Measurements from ENCODE around the gene ZNF326.

Gene ZNF326, protein sequence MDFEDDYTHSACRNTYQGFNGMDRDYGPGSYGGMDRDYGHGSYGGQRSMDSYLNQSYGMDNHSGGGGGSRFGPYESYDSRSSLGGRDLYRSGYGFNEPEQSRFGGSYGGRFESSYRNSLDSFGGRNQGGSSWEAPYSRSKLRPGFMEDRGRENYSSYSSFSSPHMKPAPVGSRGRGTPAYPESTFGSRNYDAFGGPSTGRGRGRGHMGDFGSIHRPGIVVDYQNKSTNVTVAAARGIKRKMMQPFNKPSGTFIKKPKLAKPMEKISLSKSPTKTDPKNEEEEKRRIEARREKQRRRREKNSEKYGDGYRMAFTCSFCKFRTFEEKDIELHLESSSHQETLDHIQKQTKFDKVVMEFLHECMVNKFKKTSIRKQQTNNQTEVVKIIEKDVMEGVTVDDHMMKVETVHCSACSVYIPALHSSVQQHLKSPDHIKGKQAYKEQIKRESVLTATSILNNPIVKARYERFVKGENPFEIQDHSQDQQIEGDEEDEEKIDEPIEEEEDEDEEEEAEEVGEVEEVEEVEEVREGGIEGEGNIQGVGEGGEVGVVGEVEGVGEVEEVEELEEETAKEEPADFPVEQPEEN

DNA sequence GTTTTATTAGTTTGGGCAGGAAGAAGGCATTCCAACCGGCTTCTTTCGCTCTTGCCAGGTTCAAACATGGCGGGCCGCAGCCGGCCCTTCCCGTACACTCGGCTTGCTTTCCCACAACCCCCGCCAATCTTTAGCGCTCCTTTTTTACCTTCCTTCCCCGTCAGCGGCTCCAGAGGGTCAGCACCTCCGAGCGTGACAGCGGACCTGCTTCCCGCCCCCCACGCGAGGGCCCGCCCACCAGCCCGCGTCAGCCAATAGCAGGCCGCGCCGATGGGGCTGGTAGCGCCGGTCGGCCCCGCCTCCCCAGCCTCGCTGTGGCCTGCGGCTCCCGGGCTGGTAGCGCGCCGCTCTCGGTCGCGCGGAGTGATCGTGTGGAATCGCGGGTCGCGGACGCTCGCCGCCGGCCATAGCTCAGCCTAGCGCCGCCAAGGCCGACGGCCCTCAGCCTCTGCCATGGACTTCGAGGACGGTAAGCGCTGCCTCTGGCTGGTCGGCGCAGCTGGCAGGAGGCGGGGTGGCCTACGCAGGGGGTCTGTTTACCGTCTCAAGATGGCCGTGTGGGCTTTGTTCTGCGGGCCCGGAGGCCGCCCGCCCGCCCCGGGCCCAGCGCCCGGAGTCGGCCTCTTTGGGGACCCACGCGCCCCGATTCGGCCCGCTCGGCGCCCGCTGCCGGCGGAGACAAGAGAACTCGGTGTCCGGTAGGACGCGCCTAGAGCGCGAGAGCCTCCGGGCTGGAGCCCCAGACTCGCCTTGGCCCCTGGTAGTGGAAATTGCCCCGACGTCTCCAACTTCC, at the start of gene ZNF326:
ZNF326 (plus strand) TSS at position 306 of the 793 bp plus-strand sequence; CDS start at position 454, 148 bp downstream.
- Histone ChIP-seq H3K9me3 (ENCODE audit: severe bottlenecking) (no peaks in the 10 kb centered on the region), H3K27me3 (ENCODE audit: insufficient read depth, low read depth, severe bottlenecking) (no peaks in the 10 kb centered on the region), H3K27ac (peak within 1 kb of the TSS; percentile 94), H3K4me3 (ENCODE audit: low read depth, low read length) (peak within 1 kb of the TSS; percentile 66), H3K36me3 (peaks cover 28% of the 10 kb centered on the region)
- DNase-seq = peak; percentile 97
- TF ChIP-seq, protein P1, sequence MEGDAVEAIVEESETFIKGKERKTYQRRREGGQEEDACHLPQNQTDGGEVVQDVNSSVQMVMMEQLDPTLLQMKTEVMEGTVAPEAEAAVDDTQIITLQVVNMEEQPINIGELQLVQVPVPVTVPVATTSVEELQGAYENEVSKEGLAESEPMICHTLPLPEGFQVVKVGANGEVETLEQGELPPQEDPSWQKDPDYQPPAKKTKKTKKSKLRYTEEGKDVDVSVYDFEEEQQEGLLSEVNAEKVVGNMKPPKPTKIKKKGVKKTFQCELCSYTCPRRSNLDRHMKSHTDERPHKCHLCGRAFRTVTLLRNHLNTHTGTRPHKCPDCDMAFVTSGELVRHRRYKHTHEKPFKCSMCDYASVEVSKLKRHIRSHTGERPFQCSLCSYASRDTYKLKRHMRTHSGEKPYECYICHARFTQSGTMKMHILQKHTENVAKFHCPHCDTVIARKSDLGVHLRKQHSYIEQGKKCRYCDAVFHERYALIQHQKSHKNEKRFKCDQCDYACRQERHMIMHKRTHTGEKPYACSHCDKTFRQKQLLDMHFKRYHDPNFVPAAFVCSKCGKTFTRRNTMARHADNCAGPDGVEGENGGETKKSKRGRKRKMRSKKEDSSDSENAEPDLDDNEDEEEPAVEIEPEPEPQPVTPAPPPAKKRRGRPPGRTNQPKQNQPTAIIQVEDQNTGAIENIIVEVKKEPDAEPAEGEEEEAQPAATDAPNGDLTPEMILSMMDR (IDR thresholded peaks at IDR 0.05; ENCODE audit: low read depth, low read length) = no peak

DNA sequence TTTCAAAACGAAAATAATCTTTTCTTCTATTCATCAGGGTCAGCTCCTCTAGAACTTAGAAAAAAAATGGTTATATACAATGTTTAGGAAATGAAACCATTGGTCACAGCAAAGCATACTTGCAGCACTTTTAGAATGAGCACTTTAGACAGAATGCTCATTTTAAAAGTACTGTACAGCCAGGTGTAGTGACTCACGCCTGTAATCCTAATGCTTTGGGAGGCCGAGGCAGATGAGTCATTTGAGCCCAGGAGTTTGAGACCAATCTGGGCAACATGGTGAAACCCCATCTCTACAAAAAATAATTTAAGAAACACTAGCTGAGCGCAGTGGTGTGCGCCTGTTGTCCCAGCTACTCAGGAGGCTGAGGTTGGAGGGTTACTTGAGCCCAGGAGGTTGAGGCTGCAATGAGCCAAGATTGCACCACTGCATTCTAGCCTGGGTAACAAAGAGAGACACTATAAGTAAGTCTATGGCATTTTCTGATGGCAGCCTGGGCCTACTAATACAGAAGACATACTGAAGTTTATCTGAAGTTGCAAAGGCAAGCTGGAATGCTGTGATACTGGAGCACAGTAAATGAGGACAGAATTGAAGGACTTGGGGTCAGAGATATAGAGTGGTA, 48.9 kb upstream of the ZNF326 start:
- no peaks in the 10 kb centered on the region for H3K36me3 ChIP-seq
- H3K4me3 ChIP-seq (ENCODE audit: low read depth, low read length) = no peak overlapping the region
- no peak overlapping the region for H3K27ac ChIP-seq
- no peak for DNase-seq
- H3K27me3 ChIP-seq (ENCODE audit: insufficient read depth, low read depth, severe bottlenecking) = no peaks in the 10 kb centered on the region
- TF ChIP-seq, protein P1 (IDR thresholded peaks at IDR 0.05; ENCODE audit: low read depth, low read length) = no peak
- H3K9me3 ChIP-seq (ENCODE audit: severe bottlenecking) = no peaks in the 10 kb centered on the region

DNA sequence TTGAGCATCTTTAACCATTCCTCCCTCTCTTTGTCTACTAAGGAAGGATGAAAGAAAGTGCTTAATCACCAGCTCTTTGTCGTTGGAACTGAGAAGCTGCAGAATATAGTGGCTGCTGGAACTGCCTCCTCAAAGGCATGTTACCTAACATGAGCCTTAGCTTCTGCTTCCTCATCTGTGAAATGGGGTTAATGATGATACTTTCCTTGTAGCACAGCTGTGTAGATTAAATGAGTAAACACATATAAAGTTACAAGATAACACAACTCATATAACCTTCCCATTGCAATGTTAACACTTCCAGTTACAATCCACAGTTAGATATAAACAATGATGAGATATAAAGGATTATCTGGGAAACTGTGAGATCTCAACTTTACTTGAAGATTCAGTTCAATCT, 48.4 kb upstream of the ZNF326 start:
- TF ChIP-seq, protein P1 (IDR thresholded peaks at IDR 0.05; ENCODE audit: low read depth, low read length) = no peak
- Histone ChIP-seq H3K27me3 (ENCODE audit: insufficient read depth, low read depth, severe bottlenecking) (no peaks in the 10 kb centered on the region), H3K27ac (no peak overlapping the region)

DNA sequence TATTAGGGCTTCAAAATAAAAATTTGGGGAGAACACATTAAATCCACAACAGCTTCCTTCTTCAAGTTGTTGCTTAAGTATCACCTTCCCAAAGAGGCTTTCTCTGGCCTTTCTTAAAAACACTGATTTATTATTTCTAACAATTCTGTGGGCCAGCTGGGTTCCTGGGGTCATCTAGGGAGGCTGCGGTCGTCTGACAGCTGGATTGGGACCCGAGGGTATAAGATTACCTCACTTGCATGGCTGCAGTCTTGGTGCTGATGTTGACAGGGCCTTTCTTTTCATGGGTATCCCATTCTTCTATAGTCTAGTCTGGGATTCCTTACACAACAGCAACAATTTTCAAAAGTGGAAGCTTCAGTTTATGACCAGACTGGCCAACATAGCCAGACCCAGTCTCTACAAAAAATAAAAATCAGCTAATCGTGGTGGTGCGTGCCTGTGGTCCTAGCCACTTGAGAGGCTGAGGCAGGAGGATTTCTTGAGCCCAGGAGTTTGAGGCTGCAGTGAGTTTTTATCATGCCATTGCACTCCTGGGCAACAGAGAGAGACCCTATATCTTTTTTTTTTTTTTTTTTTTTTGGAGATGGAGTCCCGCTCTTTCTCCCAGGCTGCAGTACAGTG, 46.1 kb upstream of the ZNF326 start:
- Histone ChIP-seq H3K27ac (no peak overlapping the region), H3K9me3 (ENCODE audit: severe bottlenecking) (no peaks in the 10 kb centered on the region), H3K27me3 (ENCODE audit: insufficient read depth, low read depth, severe bottlenecking) (no peaks in the 10 kb centered on the region), H3K4me3 (ENCODE audit: low read depth, low read length) (no peak overlapping the region), H3K36me3 (no peaks in the 10 kb centered on the region)
- DNase-seq = no peak
- TF ChIP-seq, protein P1 (IDR thresholded peaks at IDR 0.05; ENCODE audit: low read depth, low read length) = no peak

More for the DNA sequence above, 48.4 kb upstream of the ZNF326 start:
- H3K9me3 ChIP-seq (ENCODE audit: severe bottlenecking) = no peaks in the 10 kb centered on the region
- DNase-seq = no peak
- no peaks in the 10 kb centered on the region for H3K36me3 ChIP-seq
- H3K4me3 ChIP-seq (ENCODE audit: low read depth, low read length) = no peak overlapping the region

DNA sequence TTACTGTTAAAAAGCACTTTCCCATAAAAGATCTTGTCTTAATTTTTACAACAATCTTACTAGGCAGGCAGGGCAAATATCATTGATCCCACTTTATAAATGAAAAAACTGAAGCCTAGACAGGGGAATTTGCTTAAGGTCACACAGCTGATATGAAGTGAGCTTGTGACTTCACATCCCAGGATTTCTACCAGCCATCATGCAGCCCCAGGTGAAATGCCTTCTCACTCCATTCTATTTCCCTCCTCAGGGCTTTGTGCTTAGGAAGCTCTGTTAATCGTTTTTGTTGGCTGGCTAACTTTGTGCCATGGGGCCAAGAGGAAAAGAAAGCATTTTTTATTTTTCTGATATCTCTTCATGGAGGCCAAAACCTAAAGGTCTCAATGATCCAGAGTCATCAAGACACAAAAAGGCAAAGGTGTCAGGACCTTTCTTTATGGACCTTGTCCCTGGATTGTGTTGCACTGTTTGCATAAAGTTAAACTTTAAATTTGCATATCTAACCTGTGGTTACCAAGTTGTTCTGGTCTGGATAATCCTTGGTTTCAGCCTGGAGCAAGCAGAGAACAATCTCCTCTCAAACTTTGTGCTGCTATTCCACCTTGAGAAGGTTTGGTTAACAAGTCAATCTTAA, 44.8 kb upstream of the ZNF326 start:
- DNase-seq = no peak

More for the DNA sequence above, 44.8 kb upstream of the ZNF326 start:
- Histone ChIP-seq H3K4me3 (ENCODE audit: low read depth, low read length) (no peak overlapping the region), H3K27me3 (ENCODE audit: insufficient read depth, low read depth, severe bottlenecking) (no peaks in the 10 kb centered on the region), H3K36me3 (no peaks in the 10 kb centered on the region), H3K9me3 (ENCODE audit: severe bottlenecking) (no peaks in the 10 kb centered on the region), H3K27ac (no peak overlapping the region)
- TF ChIP-seq, protein P1 (IDR thresholded peaks at IDR 0.05; ENCODE audit: low read depth, low read length) = no peak
